Measurements from ENCODE around the gene NKAIN4.

Gene NKAIN4

GRCh38 chr20:63288581-63289251 lies 34.5 kb upstream of the NKAIN4 start:
- no peak for DNase-seq (ENCODE audit: low read depth in 2 of 3, low spot score in 1 of 3)

- no peak for DNase-seq (ENCODE audit: low read depth in 2 of 3, low spot score in 1 of 3)
Measured at GRCh38 chr20:63287697-63288580, 33.7 kb upstream of the NKAIN4 start.

- no peak for DNase-seq (ENCODE audit: low read depth in 2 of 3, low spot score in 1 of 3)
Measured at GRCh38 chr20:63286781-63287696, 32.8 kb upstream of the NKAIN4 start.

GRCh38 chr20:63285636-63286615 lies 31.7 kb upstream of the NKAIN4 start:
- DNase-seq (ENCODE audit: low read depth in 2 of 3, low spot score in 1 of 3): no peak

GRCh38 chr20:63284981-63285524 lies 30.8 kb upstream of the NKAIN4 start:
- no peak for DNase-seq (ENCODE audit: low read depth in 2 of 3, low spot score in 1 of 3)

- no peak for DNase-seq (ENCODE audit: low read depth in 2 of 3, low spot score in 1 of 3)
Measured at GRCh38 chr20:63284544-63284949, 30.3 kb upstream of the NKAIN4 start.

- DNase-seq (ENCODE audit: low read depth in 2 of 3, low spot score in 1 of 3): no peak
Measured at GRCh38 chr20:63284083-63284440, 29.8 kb upstream of the NKAIN4 start.

GRCh38 chr20:63283397-63284082 lies 29.3 kb upstream of the NKAIN4 start:
- no peak for DNase-seq (ENCODE audit: low read depth in 2 of 3, low spot score in 1 of 3)

GRCh38 chr20:63282946-63283345 lies 28.7 kb upstream of the NKAIN4 start:
- DNase-seq (ENCODE audit: low read depth in 2 of 3, low spot score in 1 of 3): no peak

- DNase-seq (ENCODE audit: low read depth in 2 of 3, low spot score in 1 of 3): no peak
Measured at GRCh38 chr20:63281742-63282665, 27.7 kb upstream of the NKAIN4 start.

GRCh38 chr20:63280929-63281545 lies 26.8 kb upstream of the NKAIN4 start:
- DNase-seq (ENCODE audit: low read depth in 2 of 3, low spot score in 1 of 3): no peak

- no peak for DNase-seq (ENCODE audit: low read depth in 2 of 3, low spot score in 1 of 3)
Measured at GRCh38 chr20:63280371-63280770, 26.1 kb upstream of the NKAIN4 start.

GRCh38 chr20:63279931-63280330 lies 25.7 kb upstream of the NKAIN4 start:
- DNase-seq (ENCODE audit: low read depth in 2 of 3, low spot score in 1 of 3): no peak

- no peak for DNase-seq (ENCODE audit: low read depth in 2 of 3, low spot score in 1 of 3)
Measured at GRCh38 chr20:63278661-63279060, 24.4 kb upstream of the NKAIN4 start.

- no peak for DNase-seq (ENCODE audit: low read depth in 2 of 3, low spot score in 1 of 3)
Measured at GRCh38 chr20:63277466-63278272, 23.4 kb upstream of the NKAIN4 start.

- no peak for DNase-seq (ENCODE audit: low read depth in 2 of 3, low spot score in 1 of 3)
Measured at GRCh38 chr20:63276956-63277355, 22.7 kb upstream of the NKAIN4 start.

- DNase-seq (ENCODE audit: low read depth in 2 of 3, low spot score in 1 of 3): no peak
Measured at GRCh38 chr20:63275825-63276224, 21.6 kb upstream of the NKAIN4 start.
